OCI-LY7 (cell line): ENCODE measurements around the gene KIAA0232.

Experiments used
- CTCF ChIP-seq: fragments of 200-600 bp; sonication (generic); conservative IDR thresholded peaks from 2 replicates; pipeline ENCODE4 v1.5.1; 2014; ENCODE audit warnings: mild to moderate bottlenecking, antibody characterized with exemption, low read length, moderate library complexity, mixed read lengths
- EZH2phosphoT487 ChIP-seq: fragments of 200-600 bp; sonication (generic); IDR thresholded peaks from 2 replicates; pipeline ENCODE4 v1.6.1; 2018; ENCODE audit warnings: low read depth, borderline replicate concordance, mild to moderate bottlenecking, mixed run types, antibody characterized with exemption, low read length, moderate library complexity, mixed read lengths

GRCh38 chr4:6768539-6768905, 14.0 kb upstream of the KIAA0232 start:
- TF ChIP-seq CTCF (no peak), EZH2phosphoT487 (no peak)
